T follicular helper cell (primary cell): ENCODE results near the gene CDH12.

ENCODE experiments used
- DNase-seq: peaks from one replicate; pipeline ENCODE4 v3.0.0-alpha.2; 2020; ENCODE audit warnings: low read depth

CDH12 gene

GRCh38 chr5:22764736-22765135, 88.4 kb downstream of the CDH12 start:
- no peak for DNase-seq

DNA sequence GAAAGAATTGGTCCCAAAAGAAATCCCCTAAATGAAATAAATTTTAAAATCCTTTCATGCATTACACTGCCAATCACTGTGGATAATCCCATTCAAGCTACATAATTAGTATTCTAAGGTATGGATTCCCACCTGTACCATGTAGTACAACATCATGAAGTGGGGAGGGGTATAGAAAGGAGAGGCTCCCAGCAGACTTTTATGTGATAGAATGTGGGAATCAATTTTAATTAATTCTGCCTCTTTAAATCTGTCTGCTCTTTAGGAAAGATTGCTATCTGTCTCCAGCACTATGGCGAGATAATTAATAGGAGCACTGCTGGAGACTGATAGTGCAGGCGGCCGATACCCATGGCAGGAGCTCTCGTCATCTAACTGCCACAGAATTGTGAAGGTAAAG, 95.4 kb downstream of the CDH12 start:
- DNase-seq, result no peak

DNA sequence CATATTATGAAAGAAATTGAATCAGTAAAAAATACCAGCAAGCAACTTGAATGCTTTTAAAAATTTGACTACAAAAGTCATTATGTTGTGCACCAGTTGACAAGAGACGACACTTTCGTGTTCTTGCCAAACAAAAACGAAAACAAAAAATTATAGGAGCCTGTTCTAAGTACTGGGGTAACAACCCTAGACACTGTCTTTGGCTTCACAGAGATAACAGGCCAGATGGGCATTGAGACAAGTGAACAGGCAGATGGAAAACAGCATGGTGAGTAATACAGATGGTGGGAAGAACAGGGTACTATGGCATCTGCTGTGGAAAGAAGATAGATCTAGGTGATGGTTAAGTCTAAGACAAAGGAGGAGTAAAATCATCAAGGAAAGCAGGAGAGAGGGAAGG, 99.0 kb downstream of the CDH12 start:
- no peak for DNase-seq

GRCh38 chr5:22751536-22751935, 101.6 kb downstream of the CDH12 start:
- DNase-seq, result no peak

DNA sequence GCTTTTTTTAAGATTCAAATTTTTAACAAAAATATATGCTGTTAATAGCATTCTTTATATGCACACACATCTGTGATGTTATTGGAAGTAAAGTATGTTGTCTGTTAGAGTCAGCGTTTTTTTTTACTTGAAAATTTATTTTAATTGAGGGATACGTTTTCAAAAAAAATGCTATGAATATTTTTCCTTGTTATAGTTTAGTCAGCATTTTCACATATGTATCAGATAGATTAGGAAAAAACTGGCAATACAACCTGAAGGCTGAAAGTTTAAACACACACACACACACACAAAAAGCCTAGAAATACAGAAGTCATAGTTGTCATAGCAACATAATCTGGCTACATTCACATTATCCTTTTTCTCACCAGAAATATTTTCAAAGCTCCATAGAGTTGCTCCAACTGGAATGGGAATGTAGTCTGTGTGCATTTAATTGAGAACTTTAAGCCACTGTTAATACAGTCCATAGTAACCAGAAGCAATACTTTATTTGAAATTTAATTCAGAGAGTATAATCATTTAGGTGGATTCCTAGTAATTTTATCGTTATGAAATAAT, 116.6 kb downstream of the CDH12 start:
- DNase-seq, result no peak

DNA sequence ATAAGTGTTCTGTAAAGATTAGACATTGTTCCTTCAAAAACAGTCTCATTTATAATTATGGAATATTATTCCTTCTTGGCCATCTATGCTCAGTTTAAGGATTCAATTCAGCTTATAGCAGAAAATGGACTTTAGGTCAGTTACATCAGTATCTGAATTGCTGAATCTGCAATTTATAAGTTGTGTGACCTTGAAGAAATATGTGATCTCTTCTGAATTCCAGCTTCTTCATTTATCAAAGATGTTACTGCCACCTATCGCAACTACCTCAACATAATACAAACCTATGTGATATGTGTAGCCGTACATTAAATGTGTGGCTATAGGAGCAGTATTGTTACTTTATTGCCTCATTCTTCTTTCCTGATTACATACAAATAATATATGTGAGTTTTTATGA, 118.2 kb downstream of the CDH12 start:
- no peak for DNase-seq

DNA sequence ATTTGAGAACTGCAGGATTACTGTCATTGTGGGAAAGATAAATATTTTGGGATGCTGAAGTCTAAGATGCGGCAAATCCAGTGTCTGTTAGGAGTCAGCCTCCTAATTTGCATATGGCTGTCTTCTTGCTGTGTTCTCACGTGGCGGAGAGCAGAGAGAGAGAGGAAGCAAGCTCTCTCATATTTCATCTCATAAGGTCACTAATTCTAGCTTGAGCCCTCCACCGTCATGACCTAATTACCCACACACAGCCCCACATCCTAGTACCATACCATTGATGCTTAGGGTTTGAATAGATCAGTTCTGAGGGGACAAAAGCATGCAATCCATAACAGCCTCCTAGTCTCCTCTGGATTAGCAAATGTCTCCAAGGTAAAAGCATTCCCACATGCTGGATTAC, 124.5 kb downstream of the CDH12 start:
- DNase-seq, result no peak

- no peak for DNase-seq
Observed at GRCh38 chr5:22722491-22722890, 130.7 kb downstream of the CDH12 start.

- DNase-seq, result no peak
Observed at GRCh38 chr5:22722056-22722455, 131.1 kb downstream of the CDH12 start.

- DNase-seq, result no peak
Observed at GRCh38 chr5:22719842-22720241, 133.3 kb downstream of the CDH12 start.

- DNase-seq, result no peak
Observed at GRCh38 chr5:22710660-22711059, 142.5 kb downstream of the CDH12 start.

DNA sequence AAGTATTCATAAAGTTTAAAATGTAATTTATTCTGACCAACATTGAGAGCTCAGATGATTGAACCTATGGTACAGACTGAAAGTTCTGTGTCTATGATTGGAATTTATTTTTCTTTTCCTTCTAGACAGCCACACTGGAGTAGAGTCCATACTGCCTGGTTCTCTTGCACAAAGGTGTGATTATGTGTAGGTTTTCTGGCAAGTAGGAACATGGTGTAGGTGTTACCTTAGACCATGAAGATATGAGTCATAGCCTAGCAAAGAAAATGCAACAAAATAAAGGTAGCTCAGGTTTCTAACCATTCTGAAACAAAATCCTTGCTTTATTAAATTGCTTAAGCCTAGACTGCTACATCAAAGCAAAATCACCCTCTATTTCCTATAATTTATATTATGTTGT, 143.4 kb downstream of the CDH12 start:
- no peak for DNase-seq

- DNase-seq, result no peak
Observed at GRCh38 chr5:22708770-22709328, 144.3 kb downstream of the CDH12 start.

DNA sequence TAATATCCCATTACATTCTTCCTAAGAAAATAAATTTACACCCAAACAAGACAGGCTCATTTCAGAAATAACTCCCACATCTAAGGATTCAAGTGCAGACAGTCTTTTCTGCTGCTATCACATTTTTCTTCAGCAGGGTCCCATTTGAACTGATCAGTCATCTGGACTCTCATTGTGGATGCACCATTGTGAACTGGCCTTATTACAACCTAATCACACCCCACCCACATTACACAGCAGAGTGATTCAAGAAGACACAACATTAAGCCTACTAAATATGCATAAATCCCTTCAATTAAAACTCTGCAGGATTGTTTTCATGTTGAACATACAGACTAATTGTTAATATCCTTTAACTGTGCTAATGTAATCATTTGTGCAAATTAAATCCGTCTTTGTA, 146.2 kb downstream of the CDH12 start:
- no peak for DNase-seq

DNA sequence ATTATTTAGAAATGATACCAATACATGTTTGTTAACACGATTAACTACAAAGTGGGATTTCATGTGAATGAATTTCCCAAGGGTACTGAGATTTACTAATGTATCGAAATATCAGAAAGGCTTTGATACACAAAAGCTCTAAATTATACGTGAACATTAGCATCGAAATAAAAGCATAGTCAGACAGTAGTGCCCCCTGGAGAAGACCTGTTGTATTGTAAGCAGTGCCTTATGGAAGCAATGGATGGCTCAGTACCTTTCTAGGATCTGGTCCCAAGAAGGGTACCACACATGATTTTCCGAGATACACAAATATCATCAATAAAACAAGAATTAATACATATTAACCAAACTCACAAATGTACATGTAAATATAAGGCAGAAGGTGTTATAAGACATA, 153.8 kb downstream of the CDH12 start:
- no peak for DNase-seq

GRCh38 chr5:22693121-22693520, 160.0 kb downstream of the CDH12 start:
- no peak for DNase-seq

DNA sequence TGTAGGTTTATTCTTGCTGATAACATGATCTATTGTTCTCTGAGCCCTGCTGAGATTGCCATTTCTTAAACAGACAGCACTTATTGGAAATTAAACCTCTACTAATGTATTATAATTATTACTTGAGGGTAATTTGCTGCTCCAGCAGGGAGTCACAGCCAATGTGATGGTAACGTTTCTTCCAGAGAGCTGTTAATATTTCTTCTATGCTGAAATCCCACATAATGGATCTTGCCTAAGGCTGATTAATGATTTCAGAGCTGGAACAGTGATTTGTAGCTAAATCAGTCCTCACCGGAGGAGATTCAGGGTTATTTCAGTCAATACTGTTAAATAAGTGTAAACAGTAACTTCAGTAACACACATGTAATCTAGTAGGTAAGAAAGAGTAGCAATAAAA, 170.1 kb downstream of the CDH12 start:
- no peak for DNase-seq

DNA sequence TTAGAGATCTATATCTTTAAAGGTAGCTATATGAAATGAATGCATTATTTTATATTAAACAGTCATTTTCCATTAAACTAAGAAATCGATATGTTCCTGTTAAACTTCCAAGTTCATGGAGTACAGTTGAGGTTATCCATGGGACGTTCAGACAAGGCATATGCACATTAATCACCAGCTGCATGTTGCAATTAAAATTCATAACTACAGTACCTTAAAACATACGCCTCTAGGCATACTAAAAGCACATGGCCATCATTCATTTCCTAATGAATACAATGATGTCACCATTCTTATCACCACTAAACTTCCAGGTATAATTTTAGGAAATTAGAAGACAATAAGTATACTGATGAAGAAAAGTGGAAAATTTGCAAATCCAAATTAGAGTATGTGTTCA, 174.3 kb downstream of the CDH12 start:
- DNase-seq, result no peak

DNA sequence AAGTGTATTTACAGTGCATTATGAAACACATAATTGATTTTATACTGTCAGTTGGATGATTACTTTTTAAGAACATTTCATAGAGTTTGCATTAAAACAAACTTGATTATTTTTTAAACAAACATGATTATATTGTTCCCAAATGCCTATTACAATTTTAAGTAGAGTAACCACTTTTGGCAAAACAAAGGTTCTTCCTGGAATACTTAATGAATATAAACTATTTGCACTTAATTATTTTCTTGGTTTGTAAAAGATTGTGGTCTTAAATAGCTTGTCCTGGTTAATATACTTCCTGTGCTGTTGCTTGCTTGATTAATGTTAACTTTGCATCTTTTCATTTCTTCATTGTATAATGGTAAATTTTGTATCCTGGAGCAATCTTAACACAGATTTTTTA, 180.0 kb downstream of the CDH12 start:
- DNase-seq, result no peak

DNA sequence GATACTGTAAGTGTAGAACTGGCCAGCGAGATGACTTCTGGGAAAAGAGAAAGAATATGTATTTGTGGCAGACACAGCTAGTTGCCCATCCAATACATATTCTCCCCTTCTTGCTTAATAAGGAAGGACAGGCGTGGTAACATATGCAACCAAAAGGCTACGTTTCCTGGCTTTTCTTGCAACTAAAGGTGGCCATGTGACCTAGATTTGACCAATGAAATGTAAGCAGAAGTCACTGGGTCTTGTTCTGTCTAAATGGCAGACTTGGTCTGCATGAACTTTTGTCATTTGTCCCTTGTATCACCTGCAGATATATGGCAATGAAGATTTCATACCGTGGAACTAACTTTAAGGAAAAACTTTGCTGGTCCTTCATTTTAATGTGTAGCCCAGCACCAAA, 183.8 kb downstream of the CDH12 start:
- DNase-seq, result no peak

GRCh38 chr5:22665801-22666200, 187.3 kb downstream of the CDH12 start:
- DNase-seq, result no peak

- DNase-seq, result no peak
Observed at GRCh38 chr5:22663134-22663533, 190.0 kb downstream of the CDH12 start.

- no peak for DNase-seq
Observed at GRCh38 chr5:22662391-22662790, 190.8 kb downstream of the CDH12 start.

DNA sequence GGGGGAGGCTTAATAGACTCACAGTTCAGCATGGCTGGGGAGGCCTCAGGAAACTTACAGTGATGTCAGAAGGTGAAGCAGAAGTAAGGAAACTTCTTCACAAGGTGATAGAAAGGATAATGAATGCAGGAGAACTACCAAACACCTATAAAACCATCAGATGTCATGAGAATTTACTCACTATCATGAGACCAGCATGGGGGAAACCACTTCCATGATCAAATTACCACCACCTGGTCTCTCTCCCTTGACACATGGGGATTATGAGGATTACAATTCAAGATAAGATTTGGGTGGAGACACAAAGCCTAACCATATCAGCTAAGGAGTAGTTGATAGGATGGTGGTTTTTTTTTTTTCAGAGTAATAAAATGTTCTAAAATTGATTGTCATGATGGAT, 201.8 kb downstream of the CDH12 start:
- no peak for DNase-seq

DNA sequence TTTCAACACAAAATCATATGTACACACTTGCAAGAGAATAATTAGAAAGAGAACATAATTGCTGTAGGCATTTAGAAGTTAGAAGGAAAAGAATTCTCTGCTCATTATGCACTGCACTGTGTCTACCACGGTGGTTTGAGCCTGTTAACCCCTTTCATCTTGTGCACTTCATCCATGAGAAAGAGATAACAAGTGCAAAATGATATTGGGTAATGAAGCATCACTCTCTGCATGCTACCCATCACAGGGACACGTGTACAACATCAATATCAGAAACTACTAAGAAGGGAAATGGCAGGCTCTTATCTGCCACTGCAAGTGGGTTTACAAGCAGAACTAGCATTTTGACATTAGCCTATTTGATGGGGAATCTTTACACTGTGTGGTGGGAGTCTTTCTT, 202.6 kb downstream of the CDH12 start:
- no peak for DNase-seq
